ENCODE results near the gene CCDC172. TPM values are rescaled to one million over a fixed set of nuclear protein-coding genes. Genes with fewer than 3 reads are reported as not detected.

CCDC172 gene
- total RNA-seq, 1 experiment from 2014 or later = not detected

DNA sequence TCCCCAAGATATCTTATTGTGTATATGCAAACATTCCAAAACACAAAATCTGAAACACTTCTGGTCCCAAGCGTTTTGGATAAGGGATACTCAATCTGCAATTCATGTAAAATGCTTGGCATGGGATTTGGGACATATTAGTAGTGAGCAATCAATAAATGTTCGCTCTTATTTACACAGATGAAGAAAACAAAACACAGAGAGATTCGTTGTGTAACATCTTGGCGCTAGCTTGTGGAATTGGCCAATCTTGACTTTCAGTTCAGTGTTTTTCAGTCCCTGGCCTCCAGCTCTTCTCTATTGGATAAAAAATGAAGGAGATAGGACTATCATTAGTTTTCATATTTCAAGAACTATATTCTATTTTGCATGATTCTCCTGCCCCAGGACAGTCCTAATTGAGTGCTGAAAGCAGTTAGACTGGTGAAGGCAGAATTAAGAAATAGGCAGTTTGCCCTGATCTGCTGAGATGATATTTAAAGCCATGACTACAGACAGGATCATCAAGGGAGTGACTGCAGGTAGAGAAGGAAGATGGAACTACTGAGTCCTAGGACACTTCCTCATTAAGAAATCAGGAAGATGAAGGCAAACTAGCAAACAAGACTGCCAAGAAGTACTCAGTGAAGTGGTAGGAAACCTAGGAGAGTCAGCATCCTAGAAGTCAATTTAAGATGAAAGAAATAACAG, 105.2 kb downstream of the CCDC172 start:
- H3K36me3 ChIP-seq (ENCODE audit: low read depth) = no peaks in the 10 kb centered on the region
- ChIA-PET POLR2A (ENCODE audit: unreplicated experiment) (no interaction called here), CTCF (no interaction called here)
- BruUV-seq (replicated peaks) = no TSS peak
- no peaks in the 10 kb centered on the region for H3K79me2 ChIP-seq (ENCODE audit: low read depth)
- H3K4me1 ChIP-seq (replicated peaks; ENCODE audit: insufficient read depth) = no peaks in the 10 kb centered on the region
- H4K20me1 ChIP-seq (ENCODE audit: insufficient read depth) = no peaks in the 10 kb centered on the region
- no peaks in the 10 kb centered on the region for H3K9me3 ChIP-seq (ENCODE audit: insufficient read depth, low read depth)
- no peak overlapping the region for H3K27ac ChIP-seq
- no peaks in the 10 kb centered on the region for H3K27me3 ChIP-seq (ENCODE audit: insufficient read depth, low read depth)
- no peaks in the 10 kb centered on the region for H3F3A ChIP-seq (ENCODE audit: insufficient read depth, low read depth)
- H3K4me3 ChIP-seq = no peak overlapping the region
- DNase-seq = no peak
- H2AFZ ChIP-seq = no peak overlapping the region
- no peak overlapping the region for H3K4me2 ChIP-seq
- H3K9me2 ChIP-seq (ENCODE audit: insufficient read depth) = no peaks in the 10 kb centered on the region
- intact Hi-C loops (cut with micrococcal nuclease; ENCODE audit: unreplicated experiment) = no loop called here
- TF ChIP-seq EZH2 (IDR thresholded peaks at IDR 0.05; ENCODE audit: low read depth) = no peak
- TF ChIP-seq, protein P1, sequence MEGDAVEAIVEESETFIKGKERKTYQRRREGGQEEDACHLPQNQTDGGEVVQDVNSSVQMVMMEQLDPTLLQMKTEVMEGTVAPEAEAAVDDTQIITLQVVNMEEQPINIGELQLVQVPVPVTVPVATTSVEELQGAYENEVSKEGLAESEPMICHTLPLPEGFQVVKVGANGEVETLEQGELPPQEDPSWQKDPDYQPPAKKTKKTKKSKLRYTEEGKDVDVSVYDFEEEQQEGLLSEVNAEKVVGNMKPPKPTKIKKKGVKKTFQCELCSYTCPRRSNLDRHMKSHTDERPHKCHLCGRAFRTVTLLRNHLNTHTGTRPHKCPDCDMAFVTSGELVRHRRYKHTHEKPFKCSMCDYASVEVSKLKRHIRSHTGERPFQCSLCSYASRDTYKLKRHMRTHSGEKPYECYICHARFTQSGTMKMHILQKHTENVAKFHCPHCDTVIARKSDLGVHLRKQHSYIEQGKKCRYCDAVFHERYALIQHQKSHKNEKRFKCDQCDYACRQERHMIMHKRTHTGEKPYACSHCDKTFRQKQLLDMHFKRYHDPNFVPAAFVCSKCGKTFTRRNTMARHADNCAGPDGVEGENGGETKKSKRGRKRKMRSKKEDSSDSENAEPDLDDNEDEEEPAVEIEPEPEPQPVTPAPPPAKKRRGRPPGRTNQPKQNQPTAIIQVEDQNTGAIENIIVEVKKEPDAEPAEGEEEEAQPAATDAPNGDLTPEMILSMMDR (conservative IDR thresholded peaks at IDR 0.05) = no peak

Other genes starting within 250 kb of the CCDC172 start
- 0.05 and 0.11 TPM in 2 replicates for gene GFRA1, start 51.2 kb upstream of the CCDC172 start, total RNA-seq (2021)
- not detected in 2 replicates for gene PNLIPRP3, start 103.4 kb downstream of the CCDC172 start, total RNA-seq (2021)
- not detected in 2 replicates for gene PNLIP, start 221.5 kb downstream of the CCDC172 start, total RNA-seq (2021)

Measured in PC-9 (cell line).